ENCODE results near the gene DDIT3. TPM values are rescaled to one million over a fixed set of nuclear protein-coding genes. Genes with fewer than 3 reads are reported as not detected.

Gene DDIT3
- polyA plus RNA-seq, 4 donors: 41.1 to 105 (median 46.9) TPM

- WGBS, 3 donors: 34 to 64% (median 52%) methylated on average over 4 of the region's 4 CpGs
- Histone ChIP-seq H3K4me3 (ENCODE audit: low read depth in 1 of 3, low read length in 3 of 3) (no peak overlapping the region), H3K9me3 (ENCODE audit: control insufficient read depth in 2 of 2, insufficient read depth in 1 of 2, low read depth in 1 of 2, low read length in 1 of 2) (no peaks in the 10 kb centered on the region), H3K4me1 (ENCODE audit: control insufficient read depth in 3 of 3, insufficient read depth in 2 of 3, low read depth in 1 of 3, low read length in 2 of 3) (peaks cover 0 to 37% (median 8%) of the 10 kb centered on the region in 3 donors), H3K36me3 (ENCODE audit: control insufficient read depth in 3 of 3, insufficient read depth in 2 of 3, low read depth in 1 of 3, low read length in 3 of 3) (peaks cover 0 to 26% (median 0%) of the 10 kb centered on the region in 3 donors), H3K27me3 (ENCODE audit: control insufficient read depth in 3 of 3, insufficient read depth in 3 of 3, low read length in 3 of 3) (peaks cover 0 to 29% (median 0%) of the 10 kb centered on the region in 3 donors), H3K27ac (ENCODE audit: low read depth in 1 of 3, low read length in 2 of 3) (peak overlapping the region in 2 of 3 donors; percentile 60 to 76)
- no peak for FAIRE-seq
- peak; percentile 85 to 93 for DNase-seq
Observed at GRCh38 chr12:57470970-57471656, 49.2 kb downstream of the DDIT3 start.

GRCh38 chr12:57470286-57470969 lies 49.9 kb downstream of the DDIT3 start:
- WGBS, 3 donors: 92 to 96% (median 94%) methylated on average over 14 of the region's 14 CpGs
- Histone ChIP-seq H3K27me3 (ENCODE audit: control insufficient read depth in 3 of 3, insufficient read depth in 3 of 3, low read length in 3 of 3) (peaks cover 0 to 24% (median 0%) of the 10 kb centered on the region in 3 donors), H3K36me3 (ENCODE audit: control insufficient read depth in 3 of 3, insufficient read depth in 2 of 3, low read depth in 1 of 3, low read length in 3 of 3) (peaks cover 0 to 31% (median 0%) of the 10 kb centered on the region in 3 donors), H3K4me3 (ENCODE audit: low read depth in 1 of 3, low read length in 3 of 3) (no peak overlapping the region), H3K27ac (ENCODE audit: low read depth in 1 of 3, low read length in 2 of 3) (peak overlapping the region in 2 of 3 donors; percentile 60 to 76), H3K4me1 (ENCODE audit: control insufficient read depth in 3 of 3, insufficient read depth in 2 of 3, low read depth in 1 of 3, low read length in 2 of 3) (peaks cover 0 to 30% (median 6%) of the 10 kb centered on the region in 3 donors), H3K9me3 (ENCODE audit: control insufficient read depth in 2 of 2, insufficient read depth in 1 of 2, low read depth in 1 of 2, low read length in 1 of 2) (no peaks in the 10 kb centered on the region)
- FAIRE-seq (no peak), DNase-seq (no peak)

- no peaks in the 10 kb centered on the region for H3K9me3 ChIP-seq (ENCODE audit: control insufficient read depth in 2 of 2, insufficient read depth in 1 of 2, low read depth in 1 of 2, low read length in 1 of 2)
- no peak overlapping the region for H3K4me3 ChIP-seq (ENCODE audit: low read depth in 1 of 3, low read length in 3 of 3)
- DNase-seq (no peak), FAIRE-seq (no peak)
- H3K4me1 ChIP-seq (ENCODE audit: control insufficient read depth in 3 of 3, insufficient read depth in 2 of 3, low read depth in 1 of 3, low read length in 2 of 3): peaks cover 0 to 24% (median 6%) of the 10 kb centered on the region in 3 donors
- H3K36me3 ChIP-seq (ENCODE audit: control insufficient read depth in 3 of 3, insufficient read depth in 2 of 3, low read depth in 1 of 3, low read length in 3 of 3): peaks cover 0 to 29% (median 0%) of the 10 kb centered on the region in 3 donors
- WGBS, 3 donors: 87 to 90% (median 90%) methylated on average over 10 of the region's 10 CpGs
- peaks cover 0 to 17% (median 0%) of the 10 kb centered on the region in 3 donors for H3K27me3 ChIP-seq (ENCODE audit: control insufficient read depth in 3 of 3, insufficient read depth in 3 of 3, low read length in 3 of 3)
- H3K27ac ChIP-seq (ENCODE audit: low read depth in 1 of 3, low read length in 2 of 3): no peak overlapping the region
Observed at GRCh38 chr12:57469296-57470164, 50.8 kb downstream of the DDIT3 start.

GRCh38 chr12:57467915-57468314 lies 52.4 kb downstream of the DDIT3 start:
- WGBS, 3 donors: 86 to 89% (median 89%) methylated on average over 11 of the region's 11 CpGs
- Histone ChIP-seq H3K36me3 (ENCODE audit: control insufficient read depth in 3 of 3, insufficient read depth in 2 of 3, low read depth in 1 of 3, low read length in 3 of 3) (peaks cover 0 to 35% (median 0%) of the 10 kb centered on the region in 3 donors), H3K27ac (ENCODE audit: low read depth in 1 of 3, low read length in 2 of 3) (no peak overlapping the region), H3K9me3 (ENCODE audit: control insufficient read depth in 2 of 2, insufficient read depth in 1 of 2, low read depth in 1 of 2, low read length in 1 of 2) (no peaks in the 10 kb centered on the region), H3K27me3 (ENCODE audit: control insufficient read depth in 3 of 3, insufficient read depth in 3 of 3, low read length in 3 of 3) (peaks cover 0 to 9% (median 0%) of the 10 kb centered on the region in 3 donors), H3K4me3 (ENCODE audit: low read depth in 1 of 3, low read length in 3 of 3) (no peak overlapping the region), H3K4me1 (ENCODE audit: control insufficient read depth in 3 of 3, insufficient read depth in 2 of 3, low read depth in 1 of 3, low read length in 2 of 3) (peaks cover 0 to 25% (median 6%) of the 10 kb centered on the region in 3 donors)
- FAIRE-seq (no peak), DNase-seq (no peak)

DNA sequence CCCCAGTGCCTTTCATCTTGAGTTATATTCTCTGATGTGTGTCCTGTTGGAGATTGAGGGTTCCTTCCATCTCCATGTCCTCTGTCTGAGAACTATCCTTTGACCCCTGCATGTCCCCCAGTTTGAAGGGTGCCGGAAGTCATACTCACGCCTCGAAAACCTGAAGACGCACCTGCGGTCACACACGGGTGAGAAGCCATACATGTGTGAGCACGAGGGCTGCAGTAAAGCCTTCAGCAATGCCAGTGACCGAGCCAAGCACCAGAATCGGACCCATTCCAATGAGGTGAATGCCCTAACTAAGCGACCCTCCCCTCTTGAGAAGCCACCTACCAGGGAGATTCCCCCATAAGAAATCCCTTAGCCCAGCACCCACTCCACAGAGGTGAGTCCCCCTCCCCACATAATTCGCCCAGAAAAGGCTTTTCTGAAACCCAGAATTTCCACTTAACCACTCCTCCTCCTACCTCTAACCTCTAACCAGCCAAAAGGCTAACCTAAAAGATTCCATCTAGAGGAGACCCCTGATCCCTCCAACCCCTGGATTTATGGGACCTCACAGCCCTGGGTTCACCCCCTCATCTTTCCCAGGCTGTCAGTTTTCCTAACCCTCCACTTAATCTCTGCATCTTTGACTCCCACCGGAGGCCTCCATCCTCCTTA lies 53.0 kb downstream of the DDIT3 start:
- WGBS, 3 donors: 82 to 91% (median 91%) methylated on average over 12 of the region's 12 CpGs
- Histone ChIP-seq H3K4me1 (ENCODE audit: control insufficient read depth in 3 of 3, insufficient read depth in 2 of 3, low read depth in 1 of 3, low read length in 2 of 3) (peaks cover 0 to 27% (median 6%) of the 10 kb centered on the region in 3 donors), H3K27me3 (ENCODE audit: control insufficient read depth in 3 of 3, insufficient read depth in 3 of 3, low read length in 3 of 3) (peaks cover 0 to 9% (median 0%) of the 10 kb centered on the region in 3 donors), H3K36me3 (ENCODE audit: control insufficient read depth in 3 of 3, insufficient read depth in 2 of 3, low read depth in 1 of 3, low read length in 3 of 3) (peaks cover 0 to 35% (median 0%) of the 10 kb centered on the region in 3 donors), H3K4me3 (ENCODE audit: low read depth in 1 of 3, low read length in 3 of 3) (no peak overlapping the region), H3K9me3 (ENCODE audit: control insufficient read depth in 2 of 2, insufficient read depth in 1 of 2, low read depth in 1 of 2, low read length in 1 of 2) (no peaks in the 10 kb centered on the region), H3K27ac (ENCODE audit: low read depth in 1 of 3, low read length in 2 of 3) (no peak overlapping the region)
- DNase-seq: peak in 1 of 2 donors; percentile 0
- no peak for FAIRE-seq

Other genes starting within 250 kb of the DDIT3 start
- gene R3HDM2, start 89.5 kb downstream of the DDIT3 start, polyA plus RNA-seq: 10 to 100 TPM; 14.5 to 62.4 (median 18.7) TPM
- gene INHBC, start 85.7 kb downstream of the DDIT3 start, polyA plus RNA-seq: under 1 TPM in 2 of 4 donors, not detected in 2; 0.03 to 0.49 TPM
- gene INHBE, start 65.2 kb downstream of the DDIT3 start, polyA plus RNA-seq: 1 to 10 TPM in 1 of 4 donors, under 1 TPM in 1, not detected in 2; 0.21 to 1.4 TPM
- 1 to 10 TPM in 3 of 4 donors, not detected in 1; 1.5 to 5.5 (median 1.9) TPM for gene GLI1, start 60.7 kb downstream of the DDIT3 start, polyA plus RNA-seq
- 10 to 100 TPM in 1 of 4 donors, 1 to 10 TPM in 3; 4.2 to 39.2 (median 9.1) TPM for gene ARHGAP9, start 40.6 kb downstream of the DDIT3 start, polyA plus RNA-seq
- 10 to 100 TPM; 57.0 to 93.4 (median 62.6) TPM for gene MARS1, start 32.4 kb downstream of the DDIT3 start, polyA plus RNA-seq
- 10 to 100 TPM; 20.5 to 72.0 (median 36.5) TPM for gene MBD6, start 2.3 kb upstream of the DDIT3 start, polyA plus RNA-seq
- 100 to 1,000 TPM; 112 to 224 (median 145) TPM for gene DCTN2, start 26.7 kb upstream of the DDIT3 start, polyA plus RNA-seq
- gene KIF5A, start 29.5 kb upstream of the DDIT3 start, polyA plus RNA-seq: 1 to 10 TPM in 1 of 4 donors, under 1 TPM in 2, not detected in 1; 0.27 to 8.4 (median 0.83) TPM
- 10 to 100 TPM; 16.1 to 26.4 (median 17.8) TPM for gene PIP4K2C, start 70.7 kb upstream of the DDIT3 start, polyA plus RNA-seq
- 10 to 100 TPM in 1 of 4 donors, 1 to 10 TPM in 2, not detected in 1; 5.4 to 12.5 (median 9.9) TPM for gene DTX3, start 84.3 kb upstream of the DDIT3 start, polyA plus RNA-seq
- gene ARHGEF25, start 90.9 kb upstream of the DDIT3 start, polyA plus RNA-seq: 10 to 100 TPM in 1 of 4 donors, 1 to 10 TPM in 2, not detected in 1; 4.6 to 11.8 (median 6.0) TPM
- 1 to 10 TPM in 1 of 4 donors, under 1 TPM in 2, not detected in 1; 0.27 to 2.1 (median 0.95) TPM for gene B4GALNT1, start 112.7 kb upstream of the DDIT3 start, polyA plus RNA-seq
- gene OS9, start 173.6 kb upstream of the DDIT3 start, polyA plus RNA-seq: 100 to 1,000 TPM; 148 to 307 (median 200) TPM
- 1 to 10 TPM in 2 of 4 donors, under 1 TPM in 2; 0.67 to 1.8 (median 0.92) TPM for gene AGAP2, start 218.2 kb upstream of the DDIT3 start, polyA plus RNA-seq
- gene TSPAN31, start 224.5 kb upstream of the DDIT3 start, polyA plus RNA-seq: 10 to 100 TPM; 13.2 to 62.8 (median 24.5) TPM
- 100 to 1,000 TPM in 1 of 4 donors, 10 to 100 TPM in 3; 13.2 to 225 (median 70.2) TPM for gene CDK4, start 231.8 kb upstream of the DDIT3 start, polyA plus RNA-seq
- 10 to 100 TPM in 2 of 4 donors, 1 to 10 TPM in 2; 8.4 to 29.2 (median 11.4) TPM for gene MARCHF9, start 234.6 kb upstream of the DDIT3 start, polyA plus RNA-seq
- gene CYP27B1, start 246.6 kb upstream of the DDIT3 start, polyA plus RNA-seq: 1 to 10 TPM in 3 of 4 donors, under 1 TPM in 1; 0.27 to 1.7 (median 1.2) TPM